PC-3 (cell line): ENCODE results near the gene SMARCD2. TPM values are rescaled to one million over a fixed set of nuclear protein-coding genes. Genes with fewer than 3 reads are reported as not detected.
"Not testable (repeated sequence)": the region's sequence is repeated elsewhere in the genome, so short reads cannot be mapped to it uniquely, and the experiment has no call there.

ENCODE experiments used
- ATAC-seq: fragments of 200-7000 bp; cut with Tn5 transposase; 2 replicates; pipeline ENCODE4 v1.9.1; 2020; ENCODE audit warnings: mild to moderate bottlenecking, moderate library complexity
- BruUV-seq: library from RNA; stranded (reverse); fragments of 400-500 nt; replicated peaks from 2 replicates; lab custom pipeline; 2021; lab: Mats Ljungman, UMichigan
- CTCF ChIA-PET: fragments of 300-600 bp; sonication (Branson Sonifier 250); formaldehyde crosslinking; loops from one replicate; lab custom pipeline; 2022; ENCODE audit warnings: antibody characterized with exemption; lab: Charles Lee
- POLR2A ChIA-PET: fragments of 300-600 bp; sonication (Branson Sonifier 250); formaldehyde crosslinking; loops from one replicate; lab custom pipeline; 2022; ENCODE audit warnings: antibody characterized with exemption; ENCODE audit not compliant: unreplicated experiment; lab: Charles Lee
- DNase-seq: peaks from one replicate; pipeline ENCODE4 v3.0.0-alpha.2; 2015
- H2AFZ ChIP-seq: fragments of 300-600 bp; sonication (generic); 2 replicates; pipeline ENCODE4 v1.6.0; 2016; ENCODE audit warnings: antibody characterized with exemption, low read length
- H3F3A ChIP-seq: fragments of 300-600 bp; sonication (generic); one replicate; pipeline ENCODE4 v1.6.0; 2017; ENCODE audit warnings: antibody characterized with exemption, low read length, control low read depth, mild to moderate bottlenecking; ENCODE audit not compliant: unreplicated experiment
- H3K27ac ChIP-seq: fragments of 300-600 bp; sonication (generic); 2 replicates; pipeline ENCODE4 v1.5.1; 2016; ENCODE audit warnings: mild to moderate bottlenecking, low read length
- H3K27me3 ChIP-seq: fragments of 300-600 bp; sonication (generic); 2 replicates; pipeline ENCODE4 v1.6.1; 2016; ENCODE audit warnings: low read length, mixed read lengths
- H3K36me3 ChIP-seq: fragments of 300-600 bp; sonication (generic); 2 replicates; pipeline ENCODE4 v1.6.1; 2016; ENCODE audit warnings: low read depth, mixed run types, low read length, mixed read lengths
- H3K4me1 ChIP-seq: fragments of 300-600 bp; sonication (generic); 2 replicates; pipeline ENCODE4 v1.5.1; 2016; ENCODE audit warnings: low read length; ENCODE audit not compliant: insufficient read depth
- H3K4me2 ChIP-seq: fragments of 300-600 bp; sonication (generic); 2 replicates; pipeline ENCODE4 v1.6.0; 2016; ENCODE audit warnings: low read length
- H3K4me3 ChIP-seq: fragments of 300-600 bp; sonication (generic); 2 replicates; pipeline ENCODE4 v1.5.1; 2016; ENCODE audit warnings: mild to moderate bottlenecking, low read length, mixed read lengths
- H3K79me2 ChIP-seq: fragments of 300-600 bp; sonication (generic); 2 replicates; pipeline ENCODE4 v1.6.1; 2017; ENCODE audit warnings: low read length, mixed read lengths
- H3K9ac ChIP-seq: fragments of 300-600 bp; sonication (generic); 2 replicates; pipeline ENCODE4 v1.6.0; 2016; ENCODE audit warnings: mild to moderate bottlenecking, low read length
- H3K9me2 ChIP-seq: fragments of 300-600 bp; sonication (generic); replicated peaks from 2 replicates; pipeline ENCODE4 v1.6.1; 2016; ENCODE audit warnings: mixed run types, low read length, mixed read lengths
- H3K9me3 ChIP-seq: fragments of 300-600 bp; sonication (generic); 2 replicates; pipeline ENCODE4 v1.6.1; 2016; ENCODE audit warnings: low read length, mixed read lengths
- H4K20me1 ChIP-seq: fragments of 300-600 bp; sonication (generic); 2 replicates; pipeline ENCODE4 v1.6.1; 2016; ENCODE audit warnings: low read length, mixed read lengths
- EZH2 ChIP-seq: fragments of 300-600 bp; sonication (generic); IDR thresholded peaks from one replicate; pipeline ENCODE4 v1.6.1; 2017; ENCODE audit warnings: antibody characterized with exemption, mild to moderate bottlenecking, low read length; ENCODE audit not compliant: unreplicated experiment
- EZH2phosphoT487 ChIP-seq: fragments of 300-600 bp; sonication (generic); IDR thresholded peaks from 2 replicates; pipeline ENCODE4 v1.6.1; 2018; ENCODE audit warnings: mild to moderate bottlenecking, antibody characterized with exemption, low read length, borderline replicate concordance
- intact Hi-C: fragments of 100-400 bp; cut with micrococcal nuclease; formaldehyde crosslinking; loops from 2 replicates; pipeline ENCODE4 v1.9.0; 2023
- total RNA-seq: library from RNA; depleted of rRNA; stranded (reverse); fragments of >200 nt; gene quantifications from 2 replicates; pipeline ENCODE4 v1.2.3, GENCODE V29; 2014
- TF ChIP-seq, protein P1 (sequence below): fragments of 300-600 bp; sonication (generic); conservative IDR thresholded peaks from 2 replicates; pipeline ENCODE4 v1.5.1; 2017; ENCODE audit warnings: antibody characterized with exemption, low read depth, mild to moderate bottlenecking, low read length

The SMARCD2 gene
- total RNA-seq, 1 experiment from 2014 or later: 152 TPM

DNA sequence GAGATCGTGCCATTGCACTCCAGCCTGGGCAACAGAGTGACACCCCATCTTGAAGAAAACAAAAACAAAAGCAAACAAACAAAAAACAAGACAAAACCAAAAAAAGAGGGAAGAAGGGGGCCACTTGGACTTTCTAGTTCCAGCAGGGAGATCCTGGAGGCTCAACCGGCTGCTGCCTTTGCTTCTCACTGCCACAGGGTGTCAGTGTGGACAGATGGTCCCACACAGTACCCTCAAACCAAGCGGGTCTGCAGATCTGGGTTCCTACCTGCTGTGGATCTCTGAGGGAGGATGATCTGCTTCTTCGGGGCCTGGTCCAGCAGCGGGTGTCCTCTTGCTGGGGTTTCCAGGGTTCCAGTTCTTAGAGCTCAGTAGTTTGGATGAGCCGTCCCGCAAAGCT, 24.1 kb upstream of the SMARCD2 start:
- H2AFZ ChIP-seq, H3K27me3 ChIP-seq, H3K9me3 ChIP-seq, intact Hi-C loops, H3K27ac ChIP-seq, H3K4me2 ChIP-seq, H3K9me2 ChIP-seq, H3K4me3 ChIP-seq, H3K4me1 ChIP-seq, H3K9ac ChIP-seq, H3F3A ChIP-seq, H4K20me1 ChIP-seq, H3K79me2 ChIP-seq, BruUV-seq, DNase-seq, POLR2A ChIA-PET, H3K36me3 ChIP-seq: not testable (repeated sequence)
- CTCF ChIA-PET: interaction anchor here (0.6 to 1.3 kb wide), 6 partner anchors 14 to 811 kb away, joined by 3 to 9 read pairs (median 4); no protein-coding TSS in a partner anchor
- ATAC-seq: peak; percentile 73

DNA sequence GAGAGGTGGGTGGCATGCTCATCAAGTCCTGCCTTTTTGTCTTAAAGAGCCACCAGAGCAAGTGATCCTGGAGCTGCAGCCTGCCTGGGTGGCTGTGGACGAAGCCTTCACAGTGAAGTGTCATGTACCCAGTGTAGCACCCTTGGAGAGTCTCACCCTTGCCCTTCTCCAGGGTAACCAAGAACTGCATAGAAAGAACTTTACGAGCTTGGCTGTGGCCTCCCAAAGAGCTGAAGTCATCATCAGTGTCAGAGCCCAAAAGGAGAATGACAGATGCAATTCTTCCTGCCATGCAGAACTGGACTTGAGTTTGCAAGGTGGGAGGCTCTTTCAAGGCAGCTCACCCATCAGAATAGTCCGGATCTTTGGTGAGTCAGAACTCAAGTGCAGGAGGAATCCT, 16.8 kb upstream of the SMARCD2 start:
- TF ChIP-seq, protein P1, sequence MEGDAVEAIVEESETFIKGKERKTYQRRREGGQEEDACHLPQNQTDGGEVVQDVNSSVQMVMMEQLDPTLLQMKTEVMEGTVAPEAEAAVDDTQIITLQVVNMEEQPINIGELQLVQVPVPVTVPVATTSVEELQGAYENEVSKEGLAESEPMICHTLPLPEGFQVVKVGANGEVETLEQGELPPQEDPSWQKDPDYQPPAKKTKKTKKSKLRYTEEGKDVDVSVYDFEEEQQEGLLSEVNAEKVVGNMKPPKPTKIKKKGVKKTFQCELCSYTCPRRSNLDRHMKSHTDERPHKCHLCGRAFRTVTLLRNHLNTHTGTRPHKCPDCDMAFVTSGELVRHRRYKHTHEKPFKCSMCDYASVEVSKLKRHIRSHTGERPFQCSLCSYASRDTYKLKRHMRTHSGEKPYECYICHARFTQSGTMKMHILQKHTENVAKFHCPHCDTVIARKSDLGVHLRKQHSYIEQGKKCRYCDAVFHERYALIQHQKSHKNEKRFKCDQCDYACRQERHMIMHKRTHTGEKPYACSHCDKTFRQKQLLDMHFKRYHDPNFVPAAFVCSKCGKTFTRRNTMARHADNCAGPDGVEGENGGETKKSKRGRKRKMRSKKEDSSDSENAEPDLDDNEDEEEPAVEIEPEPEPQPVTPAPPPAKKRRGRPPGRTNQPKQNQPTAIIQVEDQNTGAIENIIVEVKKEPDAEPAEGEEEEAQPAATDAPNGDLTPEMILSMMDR: no peak
- TF ChIP-seq EZH2phosphoT487: no peak
- no peak for TF ChIP-seq EZH2
- no peak overlapping the region for H3K4me2 ChIP-seq
- peaks cover 8% of the 10 kb centered on the region; the same call in 1 of the 2 replicates for H3K27me3 ChIP-seq
- no peak overlapping the region for H3K27ac ChIP-seq
- intact Hi-C loops: no loop called here
- no peaks in the 10 kb centered on the region for H3K79me2 ChIP-seq
- no peaks in the 10 kb centered on the region for H3F3A ChIP-seq
- H3K4me3 ChIP-seq: no peak overlapping the region
- no peaks in the 10 kb centered on the region for H4K20me1 ChIP-seq
- ATAC-seq (peak; percentile 42; the same call in 1 of the 2 replicates), DNase-seq (peak; percentile 18)
- no peak overlapping the region for H2AFZ ChIP-seq
- ChIA-PET CTCF (interaction anchor here (0.8 kb wide), 1 partner anchor 10 kb away, joined by 7 read pairs; no protein-coding TSS in a partner anchor), POLR2A (no interaction called here)
- no peaks in the 10 kb centered on the region for H3K36me3 ChIP-seq
- BruUV-seq: no TSS peak
- H3K4me1 ChIP-seq: no peaks in the 10 kb centered on the region
- no peaks in the 10 kb centered on the region for H3K9me2 ChIP-seq
- H3K9me3 ChIP-seq: no peaks in the 10 kb centered on the region
- H3K9ac ChIP-seq: no peak overlapping the region

DNA sequence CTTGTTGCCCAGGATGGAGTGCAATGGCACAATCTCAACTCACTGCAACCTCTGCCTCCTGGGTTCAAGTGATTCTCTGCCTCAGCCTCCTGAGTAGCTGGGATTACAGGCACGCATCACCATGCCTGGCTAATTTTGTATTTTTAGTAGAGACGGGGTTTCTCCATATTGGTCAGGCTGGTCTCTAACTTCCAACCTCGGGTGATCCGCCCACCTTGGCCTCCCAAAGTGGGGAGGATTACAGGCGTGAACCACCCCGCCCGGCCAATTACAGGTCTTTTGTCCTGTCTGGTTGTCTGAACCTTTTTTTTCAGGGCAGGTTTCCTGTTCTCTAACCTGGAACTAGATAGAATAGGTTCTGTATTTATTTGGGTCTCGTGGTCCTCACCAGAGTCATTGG, 13.9 kb upstream of the SMARCD2 start:
- intact Hi-C loops, BruUV-seq, H3K4me3 ChIP-seq, H3K4me2 ChIP-seq, POLR2A ChIA-PET, H3K27me3 ChIP-seq, ATAC-seq, H3K9me2 ChIP-seq, H3K27ac ChIP-seq, H3K36me3 ChIP-seq, H3K4me1 ChIP-seq, H3K9ac ChIP-seq, H4K20me1 ChIP-seq, DNase-seq, H3K79me2 ChIP-seq, H2AFZ ChIP-seq, H3F3A ChIP-seq, H3K9me3 ChIP-seq: not testable (repeated sequence)
- CTCF ChIA-PET: interaction anchor here (0.7 kb wide), 1 partner anchor 8 kb away, joined by 4 read pairs; no protein-coding TSS in a partner anchor

DNA sequence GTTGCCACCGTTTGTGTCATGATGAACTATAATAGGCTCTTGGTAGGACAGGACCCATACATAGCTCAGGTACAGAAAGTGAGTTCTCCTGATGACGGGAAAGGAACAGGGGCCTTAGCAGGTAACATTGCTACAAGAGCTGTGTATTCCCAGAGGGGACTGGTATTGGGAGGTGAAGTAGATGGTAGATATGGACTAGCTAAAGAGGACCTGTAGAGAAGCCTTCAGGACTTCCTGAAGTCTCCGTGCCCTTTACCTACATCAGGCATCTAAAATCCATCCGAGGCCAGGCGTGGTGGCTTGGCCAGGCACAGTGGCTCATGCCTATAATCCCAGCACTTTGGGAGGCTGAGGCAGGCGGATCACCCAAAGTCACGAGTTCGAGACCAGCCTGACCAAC, 12.7 kb upstream of the SMARCD2 start:
- no peak overlapping the region for H3K4me3 ChIP-seq
- H2AFZ ChIP-seq: no peak overlapping the region
- H3K4me2 ChIP-seq: no peak overlapping the region
- TF ChIP-seq EZH2 (no peak), EZH2phosphoT487 (no peak)
- TF ChIP-seq, protein P1: no peak
- no peak overlapping the region for H3K27ac ChIP-seq
- H3K27me3 ChIP-seq: peaks cover 6% of the 10 kb centered on the region; the same call in 1 of the 2 replicates
- H3K36me3 ChIP-seq: no peaks in the 10 kb centered on the region
- DNase-seq: no peak
- H3K4me1 ChIP-seq: no peaks in the 10 kb centered on the region
- ATAC-seq: no peak
- no peaks in the 10 kb centered on the region for H4K20me1 ChIP-seq
- no peaks in the 10 kb centered on the region for H3K9me3 ChIP-seq
- BruUV-seq: no TSS peak
- no peaks in the 10 kb centered on the region for H3K9me2 ChIP-seq
- no peak overlapping the region for H3K9ac ChIP-seq
- no peaks in the 10 kb centered on the region for H3K79me2 ChIP-seq
- intact Hi-C loops: no loop called here
- CTCF ChIA-PET: no interaction called here
- no peaks in the 10 kb centered on the region for H3F3A ChIP-seq
- POLR2A ChIA-PET: no interaction called here
